DND-41 (cell line): ENCODE results near the gene PRELP.

Experiments
- ATAC-seq: fragments of 200-7000 bp; cut with Tn5 transposase; 3 replicates; pipeline ENCODE4 v1.9.1; 2021; ENCODE audit warnings: low read depth; ENCODE audit not compliant: insufficient read depth
- DNase-seq: peaks from one replicate; pipeline ENCODE4 v3.0.0-alpha.2; 2020
- H2AFZ ChIP-seq: 2 replicates; pipeline ENCODE4 v1.6.0; 2012; ENCODE audit warnings: low read depth, low read length
- H3K27ac ChIP-seq: 2 replicates; pipeline ENCODE4 v1.5.1; 2012; ENCODE audit warnings: low read length, inconsistent platforms
- H3K27me3 ChIP-seq: fragments of 200-600 bp; sonication (generic); 2 replicates; pipeline ENCODE4 v1.6.0; 2012; ENCODE audit warnings: low read length, mild to moderate bottlenecking, inconsistent platforms; ENCODE audit not compliant: insufficient read depth, poor library complexity
- H3K36me3 ChIP-seq: 2 replicates; pipeline ENCODE4 v1.5.1; 2012; ENCODE audit warnings: low read length, inconsistent platforms; ENCODE audit not compliant: insufficient read depth
- H3K4me1 ChIP-seq: 2 replicates; pipeline ENCODE4 v1.5.1; 2012; ENCODE audit warnings: mild to moderate bottlenecking, low read length; ENCODE audit not compliant: insufficient read depth
- H3K4me2 ChIP-seq: 2 replicates; pipeline ENCODE4 v1.6.0; 2012; ENCODE audit warnings: mild to moderate bottlenecking, moderate library complexity, low read length, inconsistent platforms; ENCODE audit not compliant: insufficient read depth
- H3K4me3 ChIP-seq, 2 experiments: fragments of 200-600 bp in 1 of 2; shearing (Covaris generic) in 1 of 2; 2 replicates each; pipeline ENCODE4 v1.5.1; 2012 to 2016; ENCODE audit warnings: inconsistent platforms in 2 of 2, low read length in 2 of 2, mild to moderate bottlenecking in 2 of 2, low read depth in 1 of 2, moderate library complexity in 1 of 2
- H3K79me2 ChIP-seq: 2 replicates; pipeline ENCODE4 v1.6.0; 2012; ENCODE audit warnings: low read length, inconsistent platforms; ENCODE audit not compliant: insufficient read depth
- H3K9ac ChIP-seq: 2 replicates; pipeline ENCODE4 v1.6.0; 2012; ENCODE audit warnings: low read depth, mild to moderate bottlenecking, inconsistent platforms, low read length, moderate library complexity
- H3K9me3 ChIP-seq: 2 replicates; pipeline ENCODE4 v1.5.1; 2012; ENCODE audit warnings: low read length, moderate library complexity, mild to moderate bottlenecking, inconsistent platforms; ENCODE audit not compliant: insufficient read depth, severe bottlenecking
- H4K20me1 ChIP-seq: 2 replicates; pipeline ENCODE4 v1.6.0; 2012; ENCODE audit warnings: low read length; ENCODE audit not compliant: insufficient read depth
- EZH2 ChIP-seq: IDR thresholded peaks from 3 replicates; pipeline ENCODE4 v1.6.1; 2012; ENCODE audit warnings: borderline replicate concordance, low read depth, mild to moderate bottlenecking, moderate library complexity, low read length, inconsistent platforms; ENCODE audit not compliant: severe bottlenecking
- TF ChIP-seq, protein P1 (sequence below): IDR thresholded peaks from 2 replicates; pipeline ENCODE4 v1.5.1; 2012; ENCODE audit warnings: borderline replicate concordance, low read length, moderate library complexity, mild to moderate bottlenecking; ENCODE audit not compliant: poor library complexity, severe bottlenecking; ENCODE audit errors: extremely low read depth

The PRELP gene

DNA sequence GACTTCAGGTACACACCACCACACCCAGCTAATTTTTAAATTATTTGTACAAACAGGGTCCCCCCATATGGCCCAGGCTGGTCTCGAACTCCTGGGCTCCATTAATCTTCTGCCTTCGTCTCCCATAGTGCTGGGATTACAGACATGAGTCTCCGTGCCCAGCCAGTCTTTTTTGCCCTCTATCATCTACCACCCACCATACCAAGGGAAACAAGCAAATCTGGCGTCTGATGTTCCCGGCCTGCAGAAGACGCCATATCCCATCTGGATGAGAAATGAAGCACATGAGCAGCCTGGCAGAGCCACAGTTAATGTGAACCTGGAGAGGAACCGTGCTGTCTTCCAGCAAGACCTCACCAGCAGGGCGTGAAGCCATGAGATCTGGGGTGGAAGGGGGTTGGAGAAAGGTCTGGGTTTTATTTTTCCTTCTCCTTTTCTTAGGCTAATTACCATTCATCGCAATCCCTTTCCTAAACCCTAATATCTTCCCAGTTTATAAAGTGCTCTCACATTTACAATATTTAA lies 1.8 kb upstream of the PRELP start:
- Histone ChIP-seq H3K27me3 (peaks cover 32% of the 10 kb centered on the region), H3K36me3 (no peaks in the 10 kb centered on the region), H3K4me1 (no peaks in the 10 kb centered on the region), H4K20me1 (no peaks in the 10 kb centered on the region; the same call in 1 of the 2 replicates), H3K4me2 (no peak overlapping the region), H3K79me2 (no peaks in the 10 kb centered on the region), H3K27ac (no peak overlapping the region), H3K9me3 (no peaks in the 10 kb centered on the region), H2AFZ (no peak overlapping the region), H3K4me3 (no peak overlapping the region), H3K9ac (no peak overlapping the region)
- no peak for ATAC-seq
- DNase-seq, result no peak
- TF ChIP-seq EZH2, result no peak
- TF ChIP-seq, protein P1, sequence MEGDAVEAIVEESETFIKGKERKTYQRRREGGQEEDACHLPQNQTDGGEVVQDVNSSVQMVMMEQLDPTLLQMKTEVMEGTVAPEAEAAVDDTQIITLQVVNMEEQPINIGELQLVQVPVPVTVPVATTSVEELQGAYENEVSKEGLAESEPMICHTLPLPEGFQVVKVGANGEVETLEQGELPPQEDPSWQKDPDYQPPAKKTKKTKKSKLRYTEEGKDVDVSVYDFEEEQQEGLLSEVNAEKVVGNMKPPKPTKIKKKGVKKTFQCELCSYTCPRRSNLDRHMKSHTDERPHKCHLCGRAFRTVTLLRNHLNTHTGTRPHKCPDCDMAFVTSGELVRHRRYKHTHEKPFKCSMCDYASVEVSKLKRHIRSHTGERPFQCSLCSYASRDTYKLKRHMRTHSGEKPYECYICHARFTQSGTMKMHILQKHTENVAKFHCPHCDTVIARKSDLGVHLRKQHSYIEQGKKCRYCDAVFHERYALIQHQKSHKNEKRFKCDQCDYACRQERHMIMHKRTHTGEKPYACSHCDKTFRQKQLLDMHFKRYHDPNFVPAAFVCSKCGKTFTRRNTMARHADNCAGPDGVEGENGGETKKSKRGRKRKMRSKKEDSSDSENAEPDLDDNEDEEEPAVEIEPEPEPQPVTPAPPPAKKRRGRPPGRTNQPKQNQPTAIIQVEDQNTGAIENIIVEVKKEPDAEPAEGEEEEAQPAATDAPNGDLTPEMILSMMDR, result no peak

DNA sequence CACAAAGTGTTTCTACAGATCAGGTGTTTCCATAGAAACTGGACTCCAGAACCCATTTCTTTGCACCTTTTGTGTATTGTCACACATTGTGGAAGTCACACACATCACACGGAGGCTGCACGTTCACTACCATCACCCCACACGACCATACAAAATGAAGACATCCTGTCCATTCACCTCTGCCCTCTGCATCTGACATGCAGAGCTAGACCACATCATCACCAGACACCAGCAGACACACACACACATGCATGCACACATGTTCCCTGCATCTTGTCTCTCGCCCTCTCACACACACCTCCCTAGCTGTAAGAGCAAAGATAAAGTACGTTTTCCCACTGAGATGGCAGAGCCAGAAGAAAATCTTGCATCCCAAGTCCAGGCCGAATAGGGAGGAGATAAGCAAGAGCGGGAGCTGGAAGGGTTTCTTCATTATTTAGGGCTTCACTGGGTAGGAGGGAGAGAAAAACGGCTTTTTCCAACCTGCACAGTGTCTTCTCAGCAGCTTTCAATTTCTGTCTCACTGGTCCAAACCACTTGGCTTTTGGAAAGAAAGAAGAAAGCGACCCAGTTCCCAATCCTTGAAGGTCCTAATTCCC lies 709 bp downstream of the PRELP start:
- Histone ChIP-seq H2AFZ (no peak overlapping the region), H3K79me2 (no peaks in the 10 kb centered on the region), H3K4me3 (no peak overlapping the region), H3K36me3 (no peaks in the 10 kb centered on the region), H3K4me2 (no peak overlapping the region), H3K27me3 (peaks cover 28% of the 10 kb centered on the region), H3K9me3 (no peaks in the 10 kb centered on the region), H4K20me1 (no peaks in the 10 kb centered on the region; the same call in 1 of the 2 replicates), H3K9ac (no peak overlapping the region), H3K4me1 (no peaks in the 10 kb centered on the region), H3K27ac (no peak overlapping the region)
- DNase-seq, result no peak
- ATAC-seq, result no peak
- TF ChIP-seq EZH2, result no peak
- TF ChIP-seq, protein P1, result no peak

DNA sequence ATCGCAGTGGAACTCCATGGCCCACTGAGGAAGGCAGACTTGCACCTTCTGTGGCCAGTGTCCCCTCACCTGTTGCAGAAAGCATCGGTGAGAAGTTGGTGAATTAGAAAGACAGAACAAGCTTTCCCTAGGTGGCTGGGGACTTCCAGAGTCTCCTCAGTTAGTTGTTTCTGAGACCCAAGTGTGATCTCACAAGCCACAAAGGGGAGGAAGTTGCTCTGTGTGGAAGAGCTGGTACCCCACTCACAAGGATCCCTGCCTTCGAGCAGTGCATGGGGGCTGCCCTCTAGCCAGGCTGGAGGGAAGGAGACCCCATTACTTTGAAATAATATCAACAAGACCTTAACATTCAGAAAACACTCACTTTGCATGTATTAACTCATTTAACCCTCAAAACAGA lies 2.1 kb downstream of the PRELP start:
- Histone ChIP-seq H3K9ac (no peak overlapping the region), H3K79me2 (no peaks in the 10 kb centered on the region), H3K4me1 (no peaks in the 10 kb centered on the region), H3K27ac (no peak overlapping the region), H3K9me3 (no peaks in the 10 kb centered on the region), H3K27me3 (peaks cover 24% of the 10 kb centered on the region), H4K20me1 (no peaks in the 10 kb centered on the region), H2AFZ (no peak overlapping the region), H3K36me3 (no peaks in the 10 kb centered on the region), H3K4me3 (no peak overlapping the region), H3K4me2 (no peak overlapping the region)
- TF ChIP-seq, protein P1, result no peak
- no peak for TF ChIP-seq EZH2
- ATAC-seq, result no peak
- no peak for DNase-seq
